Stimulated activated CD8-positive, alpha-beta memory T cell treated with anti-CD3 and anti-CD28 coated beads, Interleukin-2, amount 100 ng/mL, for 48 hours (primary cell): ENCODE results near the gene TNFRSF12A.

Experiments used
- DNase-seq, 2 donors: peaks; one replicate each; pipeline ENCODE4 v3.0.0-alpha.2; 2020; ENCODE audit warnings: low read depth in 2 of 2

TNFRSF12A gene, protein sequence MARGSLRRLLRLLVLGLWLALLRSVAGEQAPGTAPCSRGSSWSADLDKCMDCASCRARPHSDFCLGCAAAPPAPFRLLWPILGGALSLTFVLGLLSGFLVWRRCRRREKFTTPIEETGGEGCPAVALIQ

DNA sequence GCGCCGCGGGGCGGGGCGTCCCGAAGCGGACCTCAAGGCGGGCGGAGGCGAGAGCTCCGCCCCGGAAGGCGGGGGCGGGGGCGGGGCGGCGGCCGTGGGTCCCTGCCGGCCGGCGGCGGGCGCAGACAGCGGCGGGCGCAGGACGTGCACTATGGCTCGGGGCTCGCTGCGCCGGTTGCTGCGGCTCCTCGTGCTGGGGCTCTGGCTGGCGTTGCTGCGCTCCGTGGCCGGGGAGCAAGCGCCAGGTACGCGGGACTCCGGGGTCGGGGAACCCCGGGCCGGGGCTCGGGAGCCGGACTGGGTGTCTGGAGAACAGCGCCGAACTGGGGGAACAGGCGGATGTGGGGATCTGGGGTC lies at the start of gene TNFRSF12A:
TSS of gene TNFRSF12A (plus strand) at position 122 of the 357 bp plus-strand sequence. CDS start at position 152, 30 bp downstream.
- peak; percentile 63 to 66 for DNase-seq

DNA sequence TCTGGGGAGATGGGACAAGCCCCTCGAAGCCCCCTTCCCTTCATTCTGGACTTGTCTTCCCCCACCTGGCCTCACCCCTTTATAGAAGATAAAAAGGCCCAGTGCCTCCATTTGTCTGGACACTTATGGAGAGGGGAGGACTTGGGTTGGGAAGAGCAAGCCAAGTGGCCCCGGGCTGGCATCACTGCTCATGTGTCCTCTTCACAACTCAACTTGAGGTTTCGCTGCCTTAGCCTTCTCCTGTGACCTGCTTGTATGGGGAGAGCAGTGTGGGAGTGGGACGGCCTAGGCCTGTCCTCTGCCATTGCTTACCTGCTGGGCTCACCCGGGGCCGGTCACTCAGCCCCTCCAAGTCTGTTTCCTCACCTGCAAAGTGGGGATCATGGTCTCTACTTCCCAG lies 49.6 kb upstream of the TNFRSF12A start:
- no peak for DNase-seq

GRCh38 chr16:2971134-2971984 lies 48.8 kb upstream of the TNFRSF12A start:
- DNase-seq: no peak

DNA sequence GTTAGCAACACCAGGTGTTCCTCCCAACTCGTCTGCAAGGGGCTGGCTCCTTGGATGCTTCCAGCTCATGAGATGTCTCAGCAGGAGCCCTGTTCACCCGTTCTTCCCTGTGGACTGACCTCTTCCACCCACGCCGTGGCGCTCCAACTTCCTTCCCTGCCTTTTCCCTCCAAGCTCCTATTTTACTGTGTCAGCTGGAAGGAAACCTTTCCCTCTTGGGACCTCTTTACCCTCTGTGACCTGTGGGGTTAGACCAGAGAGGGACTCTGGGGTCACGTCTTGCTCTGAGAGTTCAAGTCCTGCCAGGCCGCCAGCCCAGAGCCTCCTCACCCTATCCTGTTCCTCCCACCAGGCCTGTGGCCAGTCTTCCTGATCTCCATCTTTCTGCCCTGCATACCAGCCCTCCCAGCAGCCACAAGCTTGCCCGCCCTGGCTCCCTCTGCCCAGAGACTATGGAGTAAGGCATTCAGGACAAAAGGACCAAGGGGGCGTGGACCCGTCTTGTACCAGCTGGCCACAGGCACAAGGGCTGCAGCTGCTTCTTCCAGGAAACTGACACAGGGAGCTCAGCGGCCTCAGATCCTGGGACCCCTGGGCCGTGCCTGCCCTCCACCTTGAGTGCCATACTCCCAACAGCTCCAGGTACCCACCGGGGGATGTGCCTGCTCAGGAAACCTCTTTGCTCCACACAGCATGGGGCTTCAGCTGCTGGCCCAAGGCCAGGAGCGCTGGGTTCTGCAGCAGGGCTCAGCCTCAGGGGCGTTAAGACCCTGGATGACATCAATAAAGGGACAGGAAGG lies 48.0 kb upstream of the TNFRSF12A start:
- no peak for DNase-seq

DNA sequence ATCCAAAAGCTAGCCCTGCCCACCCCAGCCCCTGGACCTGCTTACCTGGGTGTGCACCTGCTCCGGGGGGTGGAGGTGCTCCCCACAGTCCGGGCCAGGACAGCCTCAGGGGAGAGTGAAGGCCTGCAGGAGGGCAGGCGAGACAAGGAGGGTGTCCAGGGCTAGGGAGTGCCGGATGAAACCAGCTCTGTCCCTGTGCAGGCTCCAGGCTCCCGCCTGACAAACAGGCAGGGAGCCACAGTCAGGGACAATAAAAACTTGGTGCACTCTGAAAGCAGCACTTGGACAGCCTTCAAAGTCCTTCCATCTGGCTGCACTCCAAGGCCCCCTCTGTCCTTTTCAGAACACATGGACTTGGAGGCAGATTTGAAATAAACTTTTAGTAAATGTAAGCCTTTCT lies 47.1 kb upstream of the TNFRSF12A start:
- no peak for DNase-seq

DNA sequence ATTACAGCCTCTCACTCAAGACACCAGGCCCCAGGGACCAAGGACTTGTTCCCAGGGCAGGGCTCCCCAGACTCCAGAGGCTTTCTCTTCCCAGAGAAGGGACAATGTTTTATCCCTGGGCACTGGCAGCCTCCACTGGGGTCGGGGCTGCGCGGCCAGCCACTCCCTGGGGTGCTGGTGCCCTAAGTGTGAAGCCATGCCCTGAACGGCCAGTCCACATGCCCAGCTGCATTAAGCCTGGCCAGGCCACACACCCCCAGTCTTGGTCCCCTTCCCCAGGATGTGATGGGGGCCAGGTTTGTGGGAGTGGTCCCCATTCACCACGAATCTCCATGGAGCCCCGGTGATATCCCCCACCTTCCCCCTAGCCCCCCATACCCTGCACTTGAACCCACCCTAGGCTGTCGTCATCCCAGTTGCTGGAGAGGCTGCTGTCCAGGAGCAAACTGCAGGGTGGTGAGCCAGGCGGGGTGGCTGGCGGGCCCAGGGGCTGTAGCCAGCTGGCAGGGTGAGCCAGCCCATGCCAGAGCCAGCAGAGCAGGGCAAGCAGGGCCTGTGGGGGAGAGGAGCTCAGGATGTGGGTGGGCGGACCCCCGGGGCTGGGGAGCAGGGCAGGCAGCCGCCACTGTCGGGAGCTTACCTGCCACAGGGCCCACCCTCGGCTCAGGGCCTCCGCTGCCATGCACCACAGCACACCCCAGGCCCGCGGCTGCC lies 46.4 kb upstream of the TNFRSF12A start:
- no peak for DNase-seq

- no peak for DNase-seq
Measured at GRCh38 chr16:2974319-2975056, 45.7 kb upstream of the TNFRSF12A start.

GRCh38 chr16:2975161-2975795 lies 44.9 kb upstream of the TNFRSF12A start:
- no peak for DNase-seq

DNA sequence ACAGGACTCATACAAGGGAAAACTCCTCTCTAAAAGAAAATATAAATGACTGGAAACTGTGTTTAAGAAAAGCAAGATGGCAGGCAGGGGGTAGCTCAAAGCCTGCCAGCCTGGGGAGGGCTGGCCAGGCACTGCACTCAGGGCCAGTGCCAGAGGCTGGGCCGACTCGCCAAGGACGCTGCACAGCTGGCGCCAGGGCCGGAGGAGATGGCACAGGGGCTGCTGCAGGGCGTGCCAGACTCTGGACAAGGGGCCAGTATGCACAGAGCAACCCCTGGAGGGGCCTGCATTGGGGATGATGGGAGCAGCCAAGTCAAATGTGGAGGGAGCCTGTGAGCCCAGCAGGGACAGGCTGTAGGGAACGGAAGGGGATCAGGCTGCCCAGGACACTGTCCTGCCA lies 44.0 kb upstream of the TNFRSF12A start:
- no peak for DNase-seq

DNA sequence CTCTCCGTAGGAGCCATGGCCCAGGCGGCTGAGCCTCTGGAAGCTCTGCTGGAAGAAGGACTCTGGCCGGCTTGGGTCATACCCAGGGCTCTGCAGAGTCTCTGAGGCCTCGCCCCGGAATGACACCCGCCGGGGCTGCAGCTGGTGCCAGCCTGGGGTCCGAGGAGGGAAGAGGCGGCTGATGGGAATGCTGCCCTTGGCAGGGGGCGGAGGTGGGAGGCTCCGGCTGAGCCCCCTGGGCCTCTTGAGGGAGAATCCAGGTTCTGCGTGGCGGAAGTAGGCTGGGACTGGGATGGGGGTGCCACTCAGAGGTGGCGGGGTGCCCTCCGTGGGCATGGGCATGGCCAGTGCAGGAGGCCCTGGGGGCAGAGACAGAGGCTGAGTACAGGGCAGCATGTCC lies 43.5 kb upstream of the TNFRSF12A start:
- no peak for DNase-seq

DNA sequence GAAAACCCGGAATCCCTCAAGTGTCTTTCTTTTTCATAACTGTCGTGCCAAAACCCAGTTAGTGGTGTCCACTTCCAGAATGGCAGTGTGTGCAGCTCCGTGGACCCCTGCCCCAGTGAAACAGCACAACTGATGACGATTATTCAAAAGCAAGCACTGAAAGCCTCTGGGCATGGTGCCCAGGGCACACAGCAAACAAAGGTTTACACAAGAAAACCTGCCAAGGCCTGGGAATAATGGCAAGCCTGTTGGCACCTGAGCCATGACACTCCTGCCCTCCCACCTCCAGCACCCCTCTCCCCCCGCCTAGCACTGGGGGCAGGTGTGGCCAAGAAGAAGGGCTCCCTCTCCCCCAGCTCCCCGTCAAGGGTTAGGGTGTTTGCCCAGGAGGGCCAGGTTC lies 42.7 kb upstream of the TNFRSF12A start:
- DNase-seq: no peak

DNA sequence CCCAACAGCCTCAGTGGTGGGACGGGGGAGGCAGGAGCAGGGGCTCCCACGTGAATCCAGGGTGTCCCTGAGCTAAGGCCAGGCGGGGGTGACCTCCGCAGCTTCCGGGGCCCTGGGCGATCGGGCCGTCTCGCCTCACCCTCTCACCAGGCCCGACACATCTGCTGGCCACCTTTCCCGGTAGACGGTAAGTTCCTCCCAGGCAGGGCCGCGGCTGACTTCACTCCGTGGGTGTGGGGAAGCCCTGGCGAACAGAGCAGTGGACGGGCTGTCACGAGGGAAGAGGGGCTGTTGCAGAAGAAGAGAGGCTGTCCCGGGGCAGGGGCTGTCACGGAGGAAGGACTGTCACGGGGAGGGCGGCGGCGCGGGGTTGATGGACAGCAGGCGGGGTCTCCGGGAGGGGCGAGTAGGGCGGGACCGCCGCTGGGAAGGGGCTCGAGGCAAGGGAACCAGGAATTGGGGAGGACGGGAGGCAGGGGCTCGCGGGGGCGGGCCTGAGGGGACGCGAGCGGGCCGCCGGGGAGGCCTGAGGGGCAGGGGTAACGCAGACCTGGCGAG lies 40.4 kb upstream of the TNFRSF12A start:
- no peak for DNase-seq

GRCh38 chr16:2980227-2981176 lies 39.7 kb upstream of the TNFRSF12A start, which contains the start of gene PKMYT1:
PKMYT1 (minus strand) TSS chr16:2980446; CDS start chr16:2979657, 789 bp downstream.
- peak; percentile 93 to 97 for DNase-seq

DNA sequence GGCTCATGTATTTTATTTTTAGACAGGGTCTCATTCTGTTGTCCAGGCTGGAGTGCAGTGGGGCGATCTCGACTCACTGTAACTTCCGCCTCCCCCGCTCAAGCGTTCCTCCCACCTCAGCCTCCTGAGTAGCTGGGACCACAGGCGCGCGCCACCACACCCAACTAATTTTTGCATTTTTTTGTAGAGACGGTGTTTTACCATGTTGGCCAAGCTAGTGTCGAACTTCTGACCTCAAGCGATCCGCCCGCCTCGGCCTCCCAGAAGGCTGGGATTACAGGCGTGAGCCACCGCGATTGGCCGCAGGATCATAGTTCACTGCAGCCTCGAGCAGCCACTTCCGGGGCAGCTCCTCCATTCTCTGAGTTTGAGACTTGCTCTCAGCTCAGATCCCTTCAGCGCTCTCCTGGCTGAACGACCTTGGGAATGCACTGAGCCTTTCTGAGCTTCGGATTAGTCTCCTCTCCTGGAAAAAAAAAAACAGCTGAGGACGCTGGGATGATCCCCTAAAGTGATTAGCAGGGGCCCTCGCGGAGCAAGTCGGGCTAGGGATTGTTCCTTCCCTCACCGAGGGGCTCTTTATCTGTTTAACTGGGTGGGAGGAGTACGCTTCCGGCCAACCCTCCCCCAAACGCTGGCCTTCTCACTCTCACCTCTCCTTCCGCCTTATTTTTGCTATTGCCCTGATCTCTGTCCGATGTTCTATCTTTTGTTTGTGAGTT lies 38.8 kb upstream of the TNFRSF12A start:
- DNase-seq: no peak

GRCh38 chr16:2981899-2982250 lies 38.3 kb upstream of the TNFRSF12A start:
- no peak for DNase-seq

GRCh38 chr16:2982402-2982801 lies 37.8 kb upstream of the TNFRSF12A start:
- no peak for DNase-seq

DNA sequence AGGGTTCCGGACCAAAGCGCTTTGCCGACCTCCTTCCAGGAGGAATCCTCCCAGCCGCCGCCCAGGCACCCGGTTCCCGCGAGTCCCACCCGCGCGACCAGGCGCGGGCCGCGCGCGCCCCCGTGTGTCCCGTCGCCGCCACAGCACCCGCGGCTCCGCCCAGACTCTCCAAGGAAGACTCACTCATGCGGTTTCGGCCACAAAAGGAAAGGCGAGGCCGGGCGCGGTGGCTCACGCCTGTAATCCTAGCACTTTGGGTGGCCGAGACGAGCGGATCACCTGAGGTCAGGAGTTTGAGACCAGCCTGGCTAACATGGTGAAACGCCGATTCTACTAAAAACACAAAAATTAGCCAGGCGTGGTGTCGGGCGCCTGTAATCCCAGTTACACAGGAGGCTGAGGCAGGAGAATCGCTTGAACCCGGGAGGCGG lies 36.4 kb upstream of the TNFRSF12A start:
- peak; percentile 75 to 78 for DNase-seq

GRCh38 chr16:2985462-2985861 lies 34.7 kb upstream of the TNFRSF12A start:
- no peak for DNase-seq
